Stimulated activated CD4-positive, alpha-beta T cell treated with anti-CD3 and anti-CD28 coated beads, Interleukin-1b, Interleukin-23, amount 100 ng/mL, for 48 hours (primary cell): ENCODE data around the gene RNF144A.
A peak's percentile ranks its signal among the peaks of the same experiment; 100 is the strongest.

Source experiments
- DNase-seq: peaks from one replicate; pipeline ENCODE4 v3.0.0-alpha.2; 2020

Gene RNF144A

GRCh38 chr2:7009207-7009911 is 92.1 kb downstream of the RNF144A start:
- no peak for DNase-seq

GRCh38 chr2:7010391-7011054 is 93.3 kb downstream of the RNF144A start:
- no peak for DNase-seq

- DNase-seq = no peak
Observed at GRCh38 chr2:7011356-7012083, 94.3 kb downstream of the RNF144A start.

- peak; percentile 12 for DNase-seq
Observed at GRCh38 chr2:7012141-7012764, 95.0 kb downstream of the RNF144A start.

GRCh38 chr2:7013471-7014160 is 96.4 kb downstream of the RNF144A start:
- DNase-seq = no peak

GRCh38 chr2:7014174-7014640 is 97.0 kb downstream of the RNF144A start:
- peak; percentile 16 for DNase-seq

GRCh38 chr2:7015007-7015950 is 98.1 kb downstream of the RNF144A start:
- DNase-seq = no peak

- no peak for DNase-seq
Observed at GRCh38 chr2:7016148-7016547, 98.9 kb downstream of the RNF144A start.

GRCh38 chr2:7016601-7017211 is 99.5 kb downstream of the RNF144A start:
- no peak for DNase-seq

- DNase-seq = no peak
Observed at GRCh38 chr2:7017671-7018281, 100.6 kb downstream of the RNF144A start.

GRCh38 chr2:7018282-7018701 is 101.1 kb downstream of the RNF144A start:
- no peak for DNase-seq

- no peak for DNase-seq
Observed at GRCh38 chr2:7018767-7019166, 101.6 kb downstream of the RNF144A start.

GRCh38 chr2:7019191-7019590 is 102.0 kb downstream of the RNF144A start:
- DNase-seq = no peak

GRCh38 chr2:7020059-7020458 is 102.8 kb downstream of the RNF144A start:
- no peak for DNase-seq

GRCh38 chr2:7020468-7020867 is 103.3 kb downstream of the RNF144A start:
- no peak for DNase-seq

GRCh38 chr2:7020939-7021470 is 103.8 kb downstream of the RNF144A start:
- DNase-seq = no peak

GRCh38 chr2:7022492-7023385 is 105.5 kb downstream of the RNF144A start:
- no peak for DNase-seq

GRCh38 chr2:7023542-7023941 is 106.3 kb downstream of the RNF144A start:
- no peak for DNase-seq

GRCh38 chr2:7024261-7024660 is 107.0 kb downstream of the RNF144A start:
- no peak for DNase-seq
